ENCODE measurements around the gene SH2D1B. TPM values are rescaled to one million over a fixed set of nuclear protein-coding genes. Genes with fewer than 3 reads are reported as not detected.

The SH2D1B gene
- total and polyA plus RNA-seq, 2 experiments from 2014 or later, result not detected

Other genes with a start within 250 kb of the SH2D1B start
- gene SPATA46, start 35.3 kb downstream of the SH2D1B start, total RNA-seq (2014; rRNA removed; shearing (Covaris generic)), result not detected in 2 replicates
- not detected in 2 replicates for gene SPATA46, start 35.3 kb downstream of the SH2D1B start, polyA plus RNA-seq (2016; fragmentation: Nextera tagmentation; extraction: Ambion mirVana)
- gene C1orf226, start 30.4 kb downstream of the SH2D1B start, total RNA-seq (2014; rRNA removed; shearing (Covaris generic)), result 7.9 and 12.5 TPM in 2 replicates
- 2.3 and 2.7 TPM in 2 replicates for gene C1orf226, start 30.4 kb downstream of the SH2D1B start, polyA plus RNA-seq (2016; fragmentation: Nextera tagmentation; extraction: Ambion mirVana)
- gene UHMK1, start 85.7 kb upstream of the SH2D1B start, total RNA-seq (2014; rRNA removed; shearing (Covaris generic)), result 28.3 and 30.2 TPM in 2 replicates
- gene UHMK1, start 85.7 kb upstream of the SH2D1B start, polyA plus RNA-seq (2016; fragmentation: Nextera tagmentation; extraction: Ambion mirVana), result 7.2 and 8.6 TPM in 2 replicates
- gene UAP1, start 149.6 kb upstream of the SH2D1B start, total RNA-seq (2014; rRNA removed; shearing (Covaris generic)), result 32.9 and 33.3 TPM in 2 replicates
- gene UAP1, start 149.6 kb upstream of the SH2D1B start, polyA plus RNA-seq (2016; fragmentation: Nextera tagmentation; extraction: Ambion mirVana), result 24.0 and 26.7 TPM in 2 replicates
- 1.7 and 1.8 TPM in 2 replicates for gene DDR2, start 220.3 kb upstream of the SH2D1B start, total RNA-seq (2014; rRNA removed; shearing (Covaris generic))
- gene DDR2, start 220.3 kb upstream of the SH2D1B start, polyA plus RNA-seq (2016; fragmentation: Nextera tagmentation; extraction: Ambion mirVana), result 0.26 and 0.66 TPM in 2 replicates